VCaP (cell line): Measurements from ENCODE around the gene MCTP1.
"Not testable (repeated sequence)": the region's sequence is repeated elsewhere in the genome, so short reads cannot be mapped to it uniquely, and the experiment has no call there.

Experiments used
- H3K27ac ChIP-seq: fragments of 450-650 bp; 2 replicates; pipeline ENCODE4 v1.5.1; 2017
- CTCF ChIP-seq: fragments of 450-650 bp; conservative IDR thresholded peaks from 2 replicates; pipeline ENCODE4 v1.5.1; 2017; ENCODE audit warnings: mild to moderate bottlenecking, moderate library complexity

The MCTP1 gene

DNA sequence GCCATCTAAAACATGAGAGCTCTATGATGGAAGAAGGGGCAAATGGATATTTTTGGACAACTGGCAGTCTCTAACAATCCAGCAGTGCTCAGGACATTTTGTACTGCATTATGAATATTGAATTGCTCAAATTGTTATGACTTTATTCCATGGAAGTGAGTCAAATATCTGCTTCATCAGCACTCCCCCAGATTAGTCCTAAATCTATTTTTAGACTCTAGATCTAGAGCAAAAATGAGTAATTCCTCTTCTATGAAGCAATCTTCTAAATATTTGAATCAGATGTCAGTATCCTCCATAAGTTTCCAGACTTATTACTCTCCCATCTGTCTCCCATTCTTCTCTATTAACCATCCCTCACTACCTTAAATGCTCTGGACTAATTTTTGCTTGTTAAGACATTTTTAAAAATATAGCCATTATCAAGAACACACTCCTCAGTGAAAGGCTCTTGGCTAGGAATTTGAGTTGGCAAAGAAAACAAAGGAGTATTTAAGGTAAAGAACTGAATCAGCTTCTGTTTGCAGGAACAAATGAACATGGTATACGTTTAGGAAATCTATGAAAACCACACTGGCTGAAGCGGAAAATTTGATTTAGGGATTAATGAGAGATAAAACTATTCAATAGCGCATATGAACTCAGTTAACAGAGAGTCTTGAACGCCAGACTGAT lies 300.9 kb downstream of the MCTP1 start:
- H3K27ac ChIP-seq = no peak overlapping the region
- no peak for TF ChIP-seq CTCF

DNA sequence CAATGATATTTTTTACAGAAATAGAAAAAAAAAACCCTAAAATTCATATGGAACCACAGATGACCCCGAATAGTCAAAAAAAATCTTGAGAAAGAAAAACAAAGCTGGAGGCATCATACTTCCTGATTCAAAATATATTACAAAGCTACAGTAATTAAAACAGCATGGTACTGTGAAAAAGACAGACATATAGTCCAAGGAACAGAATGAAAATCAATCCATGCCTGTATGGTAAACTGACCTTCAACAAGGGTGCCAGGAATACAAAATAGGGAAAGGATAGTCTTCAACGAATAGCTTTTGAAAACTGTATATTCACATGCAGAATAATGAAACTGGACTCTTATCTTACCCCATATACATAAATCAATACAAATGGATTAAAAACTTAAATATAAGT lies 307.5 kb downstream of the MCTP1 start:
- no peak overlapping the region for H3K27ac ChIP-seq
- no peak for TF ChIP-seq CTCF

DNA sequence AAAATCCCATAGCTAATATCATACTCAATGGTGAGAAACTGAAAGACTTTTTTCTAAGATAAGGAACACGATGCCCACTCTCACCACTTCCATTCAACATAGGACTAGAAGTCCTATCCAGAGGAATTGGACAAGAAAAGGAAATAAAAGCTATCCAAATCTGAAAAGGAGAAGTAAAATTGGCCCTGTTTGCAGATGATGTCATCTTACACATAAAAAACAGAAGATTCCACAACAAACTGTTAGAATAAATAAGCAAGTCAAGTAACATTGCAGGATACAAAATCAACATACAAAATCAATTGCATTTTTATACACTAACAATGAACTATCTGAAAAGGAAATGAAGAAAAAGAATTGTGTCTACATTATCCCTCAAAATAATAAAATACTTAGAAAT lies 308.0 kb downstream of the MCTP1 start:
- no peak for TF ChIP-seq CTCF

DNA sequence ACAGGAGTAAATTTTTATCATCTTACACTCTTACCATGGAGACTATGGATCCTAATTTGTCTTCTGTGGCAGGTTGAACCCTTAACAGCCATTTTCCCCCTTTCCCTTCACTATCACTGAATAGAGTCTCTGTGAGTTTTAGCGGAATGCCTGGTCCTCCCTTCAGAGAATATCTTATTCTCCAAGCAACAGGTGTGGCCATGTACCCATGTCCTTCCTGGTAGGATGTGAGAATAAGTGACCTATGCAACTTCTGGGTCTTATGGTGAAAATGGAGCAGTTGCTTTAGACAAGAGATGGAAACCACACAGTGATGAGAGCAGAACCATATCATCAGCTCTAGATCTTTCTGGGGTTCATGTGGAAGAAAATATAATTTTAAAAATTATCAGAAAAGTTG lies 312.6 kb downstream of the MCTP1 start:
- TF ChIP-seq CTCF = no peak

More for the DNA sequence above, 308.0 kb downstream of the MCTP1 start:
- H3K27ac ChIP-seq = no peak overlapping the region

DNA sequence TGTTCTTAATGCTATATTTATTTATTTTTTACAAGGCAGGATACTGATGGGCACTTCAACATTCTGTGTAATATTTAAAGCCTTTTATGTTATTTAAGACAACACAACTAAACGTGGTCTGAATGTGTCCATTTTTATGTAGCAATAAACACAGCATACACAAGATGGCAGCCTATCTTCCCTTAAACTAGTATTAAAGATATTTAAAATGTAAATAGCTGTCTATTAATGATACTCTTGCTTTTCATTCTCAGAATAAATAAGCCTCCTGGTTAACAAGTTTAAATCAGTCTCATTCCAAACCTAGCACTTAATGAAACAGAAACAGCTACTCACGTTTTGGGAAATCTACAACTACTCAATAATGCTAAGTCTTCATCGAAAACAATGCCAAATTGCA lies 315.7 kb downstream of the MCTP1 start:
- peak overlapping the region; percentile 31 for H3K27ac ChIP-seq
- TF ChIP-seq CTCF = peak; percentile 52

More for the DNA sequence above, 312.6 kb downstream of the MCTP1 start:
- H3K27ac ChIP-seq = no peak overlapping the region

GRCh38 chr5:94968507-94969095 lies 316.3 kb downstream of the MCTP1 start:
- H3K27ac ChIP-seq = peak overlapping the region; percentile 31
- peak; percentile 79 for TF ChIP-seq CTCF

DNA sequence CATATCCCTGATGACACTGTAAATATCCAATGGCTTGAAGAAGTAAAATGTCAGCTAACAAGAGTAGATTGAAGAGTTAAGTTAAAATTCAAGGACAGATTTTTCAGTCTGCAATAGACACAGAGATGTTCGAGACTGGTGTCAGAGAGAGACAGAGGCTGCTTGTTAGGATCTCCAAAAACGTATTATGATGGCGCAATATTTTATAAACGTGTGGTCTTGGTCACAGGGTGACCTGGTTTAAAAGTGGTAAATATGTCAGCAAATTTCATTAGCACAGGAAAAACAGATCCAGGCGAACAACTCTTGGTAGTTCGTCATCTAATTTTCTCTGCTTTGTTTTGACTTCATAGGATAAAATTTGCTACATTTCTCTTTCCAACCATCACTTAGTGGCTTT lies 317.4 kb downstream of the MCTP1 start:
- no peak for TF ChIP-seq CTCF
- no peak overlapping the region for H3K27ac ChIP-seq

DNA sequence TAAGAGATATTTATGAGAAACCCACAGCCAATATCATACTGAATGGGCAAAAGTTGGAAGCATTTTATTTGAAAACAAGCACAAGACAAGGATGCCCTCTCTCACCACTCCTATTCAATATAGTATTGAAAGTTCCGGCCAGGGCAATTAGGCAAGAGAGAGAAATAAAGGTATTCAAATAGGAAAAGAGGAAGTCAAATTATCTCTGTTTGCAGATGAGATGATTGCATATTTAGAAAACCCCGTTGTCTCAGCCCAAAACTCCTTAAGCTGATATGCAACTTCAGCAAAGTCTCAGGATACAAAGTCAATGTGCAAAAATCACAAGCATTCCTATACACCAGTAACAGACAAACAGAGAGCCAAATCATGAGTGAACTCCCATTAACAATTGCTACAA lies 325.6 kb downstream of the MCTP1 start:
- not testable (repeated sequence) for H3K27ac ChIP-seq
